ENCODE results near the gene PTPN23. TPM values are rescaled to one million over a fixed set of nuclear protein-coding genes. Genes with fewer than 3 reads are reported as not detected.

The PTPN23 gene
- total and polyA plus RNA-seq, 2 experiments from 2014 or later = 14.3 to 48.8 TPM

DNA sequence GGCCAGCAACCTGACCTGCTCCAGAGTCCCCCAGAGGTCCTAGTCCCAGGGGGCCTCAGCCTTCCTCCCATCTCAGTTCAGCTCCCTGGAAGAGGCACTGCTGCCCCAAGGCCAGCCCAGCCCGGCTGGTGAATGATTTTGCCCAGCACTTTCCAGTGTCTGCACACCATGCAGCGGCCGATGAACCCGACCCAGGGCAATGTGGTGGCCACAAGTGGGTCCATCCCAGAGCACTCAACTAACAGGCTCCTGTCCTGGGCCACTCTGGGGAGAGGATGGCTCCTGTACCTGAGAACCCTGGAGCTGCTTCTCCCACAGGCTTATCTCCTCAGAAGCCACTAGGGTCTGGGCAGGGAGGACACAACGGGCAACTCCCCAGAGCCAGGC lies 39.2 kb downstream of the PTPN23 start:
- H3K36me3 ChIP-seq (ENCODE audit: insufficient read depth) = no peaks in the 10 kb centered on the region; the same call in 1 of the 2 replicates
- no peak overlapping the region for H3K27ac Mint-ChIP-seq
- H3K27me3 Mint-ChIP-seq (ENCODE audit: insufficient read depth, low read depth, poor library complexity) = peaks cover 29% of the 10 kb centered on the region
- no peak overlapping the region for H3K4me2 ChIP-seq
- H3K9me2 ChIP-seq (ENCODE audit: insufficient read depth) = no peaks in the 10 kb centered on the region
- no peak overlapping the region for H3K27ac ChIP-seq (ENCODE audit: low read depth)
- H3K4me1 ChIP-seq (ENCODE audit: insufficient read depth) = no peaks in the 10 kb centered on the region
- no peak overlapping the region for H3K4me3 ChIP-seq
- ATAC-seq (no peak), DNase-seq (ENCODE audit: low spot score) (no peak)
- H3K4me3 Mint-ChIP-seq = no peak overlapping the region
- peaks cover 9% of the 10 kb centered on the region for H3K9me3 Mint-ChIP-seq
- peaks cover 19% of the 10 kb centered on the region for H3K4me1 Mint-ChIP-seq
- TF ChIP-seq ZNF114 (CRISPR knock-in tag; IDR thresholded peaks at IDR 0.05) (no peak), JUNB (IDR thresholded peaks at IDR 0.05; ENCODE audit: unreplicated experiment) (no peak)
- TF ChIP-seq, protein P1, sequence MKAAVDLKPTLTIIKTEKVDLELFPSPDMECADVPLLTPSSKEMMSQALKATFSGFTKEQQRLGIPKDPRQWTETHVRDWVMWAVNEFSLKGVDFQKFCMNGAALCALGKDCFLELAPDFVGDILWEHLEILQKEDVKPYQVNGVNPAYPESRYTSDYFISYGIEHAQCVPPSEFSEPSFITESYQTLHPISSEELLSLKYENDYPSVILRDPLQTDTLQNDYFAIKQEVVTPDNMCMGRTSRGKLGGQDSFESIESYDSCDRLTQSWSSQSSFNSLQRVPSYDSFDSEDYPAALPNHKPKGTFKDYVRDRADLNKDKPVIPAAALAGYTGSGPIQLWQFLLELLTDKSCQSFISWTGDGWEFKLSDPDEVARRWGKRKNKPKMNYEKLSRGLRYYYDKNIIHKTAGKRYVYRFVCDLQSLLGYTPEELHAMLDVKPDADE (IDR thresholded peaks at IDR 0.05) = no peak
- TF ChIP-seq, protein P2, sequence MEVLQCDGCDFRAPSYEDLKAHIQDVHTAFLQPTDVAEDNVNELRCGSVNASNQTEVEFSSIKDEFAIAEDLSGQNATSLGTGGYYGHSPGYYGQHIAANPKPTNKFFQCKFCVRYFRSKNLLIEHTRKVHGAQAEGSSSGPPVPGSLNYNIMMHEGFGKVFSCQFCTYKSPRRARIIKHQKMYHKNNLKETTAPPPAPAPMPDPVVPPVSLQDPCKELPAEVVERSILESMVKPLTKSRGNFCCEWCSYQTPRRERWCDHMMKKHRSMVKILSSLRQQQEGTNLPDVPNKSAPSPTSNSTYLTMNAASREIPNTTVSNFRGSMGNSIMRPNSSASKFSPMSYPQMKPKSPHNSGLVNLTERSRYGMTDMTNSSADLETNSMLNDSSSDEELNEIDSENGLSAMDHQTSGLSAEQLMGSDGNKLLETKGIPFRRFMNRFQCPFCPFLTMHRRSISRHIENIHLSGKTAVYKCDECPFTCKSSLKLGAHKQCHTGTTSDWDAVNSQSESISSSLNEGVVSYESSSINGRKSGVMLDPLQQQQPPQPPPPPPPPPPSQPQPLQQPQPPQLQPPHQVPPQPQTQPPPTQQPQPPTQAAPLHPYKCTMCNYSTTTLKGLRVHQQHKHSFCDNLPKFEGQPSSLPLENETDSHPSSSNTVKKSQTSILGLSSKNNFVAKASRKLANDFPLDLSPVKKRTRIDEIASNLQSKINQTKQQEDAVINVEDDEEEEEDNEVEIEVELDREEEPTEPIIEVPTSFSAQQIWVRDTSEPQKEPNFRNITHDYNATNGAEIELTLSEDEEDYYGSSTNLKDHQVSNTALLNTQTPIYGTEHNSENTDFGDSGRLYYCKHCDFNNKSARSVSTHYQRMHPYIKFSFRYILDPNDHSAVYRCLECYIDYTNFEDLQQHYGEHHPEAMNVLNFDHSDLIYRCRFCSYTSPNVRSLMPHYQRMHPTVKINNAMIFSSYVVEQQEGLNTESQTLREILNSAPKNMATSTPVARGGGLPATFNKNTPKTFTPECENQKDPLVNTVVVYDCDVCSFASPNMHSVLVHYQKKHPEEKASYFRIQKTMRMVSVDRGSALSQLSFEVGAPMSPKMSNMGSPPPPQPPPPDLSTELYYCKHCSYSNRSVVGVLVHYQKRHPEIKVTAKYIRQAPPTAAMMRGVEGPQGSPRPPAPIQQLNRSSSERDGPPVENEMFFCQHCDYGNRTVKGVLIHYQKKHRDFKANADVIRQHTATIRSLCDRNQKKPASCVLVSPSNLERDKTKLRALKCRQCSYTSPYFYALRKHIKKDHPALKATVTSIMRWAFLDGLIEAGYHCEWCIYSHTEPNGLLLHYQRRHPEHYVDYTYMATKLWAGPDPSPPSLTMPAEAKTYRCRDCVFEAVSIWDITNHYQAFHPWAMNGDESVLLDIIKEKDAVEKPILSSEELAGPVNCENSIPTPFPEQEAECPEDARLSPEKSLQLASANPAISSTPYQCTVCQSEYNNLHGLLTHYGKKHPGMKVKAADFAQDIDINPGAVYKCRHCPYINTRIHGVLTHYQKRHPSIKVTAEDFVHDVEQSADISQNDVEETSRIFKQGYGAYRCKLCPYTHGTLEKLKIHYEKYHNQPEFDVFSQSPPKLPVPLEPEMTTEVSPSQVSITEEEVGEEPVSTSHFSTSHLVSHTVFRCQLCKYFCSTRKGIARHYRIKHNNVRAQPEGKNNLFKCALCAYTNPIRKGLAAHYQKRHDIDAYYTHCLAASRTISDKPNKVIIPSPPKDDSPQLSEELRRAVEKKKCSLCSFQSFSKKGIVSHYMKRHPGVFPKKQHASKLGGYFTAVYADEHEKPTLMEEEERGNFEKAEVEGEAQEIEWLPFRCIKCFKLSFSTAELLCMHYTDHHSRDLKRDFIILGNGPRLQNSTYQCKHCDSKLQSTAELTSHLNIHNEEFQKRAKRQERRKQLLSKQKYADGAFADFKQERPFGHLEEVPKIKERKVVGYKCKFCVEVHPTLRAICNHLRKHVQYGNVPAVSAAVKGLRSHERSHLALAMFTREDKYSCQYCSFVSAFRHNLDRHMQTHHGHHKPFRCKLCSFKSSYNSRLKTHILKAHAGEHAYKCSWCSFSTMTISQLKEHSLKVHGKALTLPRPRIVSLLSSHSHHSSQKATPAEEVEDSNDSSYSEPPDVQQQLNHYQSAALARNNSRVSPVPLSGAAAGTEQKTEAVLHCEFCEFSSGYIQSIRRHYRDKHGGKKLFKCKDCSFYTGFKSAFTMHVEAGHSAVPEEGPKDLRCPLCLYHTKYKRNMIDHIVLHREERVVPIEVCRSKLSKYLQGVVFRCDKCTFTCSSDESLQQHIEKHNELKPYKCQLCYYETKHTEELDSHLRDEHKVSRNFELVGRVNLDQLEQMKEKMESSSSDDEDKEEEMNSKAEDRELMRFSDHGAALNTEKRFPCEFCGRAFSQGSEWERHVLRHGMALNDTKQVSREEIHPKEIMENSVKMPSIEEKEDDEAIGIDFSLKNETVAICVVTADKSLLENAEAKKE (CRISPR knock-in tag; IDR thresholded peaks at IDR 0.05) = no peak
- peaks cover 13% of the 10 kb centered on the region for H3F3A ChIP-seq (replicated peaks; ENCODE audit: low read depth)
- H3K27me3 ChIP-seq (ENCODE audit: insufficient read depth) = no peaks in the 10 kb centered on the region
- peaks cover 56% of the 10 kb centered on the region for H3K36me3 Mint-ChIP-seq (ENCODE audit: low read depth)
- peaks cover 8% of the 10 kb centered on the region; the same call in 1 of the 2 replicates for H4K20me1 ChIP-seq (replicated peaks; ENCODE audit: insufficient read depth)
- H2AFZ ChIP-seq = no peak overlapping the region
- H3K79me2 ChIP-seq (replicated peaks; ENCODE audit: insufficient read depth) = no peaks in the 10 kb centered on the region

Data from GM23338 (cell line).